Ramos (cell line): ENCODE results near the gene TNFRSF9.

Source experiments
- in situ Hi-C: fragments of 300-500 bp; cut with MboI; formaldehyde crosslinking; loops from one replicate; pipeline ENCODE4 v1.14.3; 2022; ENCODE audit warnings: low sequenced_read_pairs; ENCODE audit not compliant: unreplicated experiment

TNFRSF9 gene

GRCh38 chr1:7884757-7885156 lies 55.9 kb downstream of the TNFRSF9 start:
- in situ Hi-C loops = no loop called here

GRCh38 chr1:7879228-7879627 lies 61.4 kb downstream of the TNFRSF9 start:
- in situ Hi-C loops = no loop called here

- in situ Hi-C loops = no loop called here
These were observed 62.6 kb downstream of the TNFRSF9 start for GRCh38 chr1:7878027-7878426.

GRCh38 chr1:7873801-7874795 lies 66.5 kb downstream of the TNFRSF9 start:
- in situ Hi-C loops = no loop called here

GRCh38 chr1:7871136-7871535 lies 69.5 kb downstream of the TNFRSF9 start:
- in situ Hi-C loops = no loop called here

GRCh38 chr1:7869136-7869920 lies 71.3 kb downstream of the TNFRSF9 start:
- in situ Hi-C loops = no loop called here

GRCh38 chr1:7868070-7868780 lies 72.4 kb downstream of the TNFRSF9 start:
- in situ Hi-C loops = no loop called here

- in situ Hi-C loops = no loop called here
These were observed 74.7 kb downstream of the TNFRSF9 start for GRCh38 chr1:7865978-7866377.
